Right cardiac atrium (tissue), 5 donors: ENCODE measurements around the gene HSCB. TPM values are rescaled to one million over a fixed set of nuclear protein-coding genes. Genes with fewer than 3 reads are reported as not detected.

Source experiments
- ATAC-seq, 2 donors: fragments of 200-7000 bp; cut with Tn5 transposase; one replicate each; pipeline versions ENCODE4 v1.8.0 to v1.9.1; 2020; ENCODE audit warnings: moderate library complexity in 2 of 2, mild to moderate bottlenecking in 1 of 2
- DNase-seq, 3 donors: peaks; one replicate each; pipeline ENCODE4 v3.0.0-alpha.2; 2020
- H3K27ac ChIP-seq: one replicate; pipeline ENCODE4 v1.5.1; 2013; ENCODE audit warnings: mild to moderate bottlenecking, low read length, control low read depth, moderate library complexity
- H3K27me3 ChIP-seq: one replicate; pipeline ENCODE4 v1.6.1; 2013; ENCODE audit not compliant: control insufficient read depth, insufficient read depth
- H3K4me1 ChIP-seq: one replicate; pipeline ENCODE4 v1.6.1; 2013; ENCODE audit warnings: low read length; ENCODE audit not compliant: control insufficient read depth, insufficient read depth
- H3K4me3 ChIP-seq: one replicate; pipeline ENCODE4 v1.5.1; 2013; ENCODE audit warnings: low read length, control low read depth
- H3K9me3 ChIP-seq: one replicate; pipeline ENCODE4 v1.6.1; 2013; ENCODE audit warnings: low read length; ENCODE audit not compliant: control insufficient read depth
- WGBS: extraction: QIAGEN DNeasy Blood & Tissue Kit; methylation state at CpG from one replicate; pipeline ENCODE4 v1.1.7; 2013; 5-methylcytosine and 5-hydroxymethylcytosine counted together
- intact Hi-C, 4 donors: fragments of 100-400 bp; cut with DNase I; formaldehyde crosslinking; loops; one replicate each; pipeline versions ENCODE4 v1.11.0 to v1.14.0; 2022 to 2023
- polyA plus RNA-seq: library from polyadenylated mRNA; stranded (reverse); fragments of 200-250 nt; gene quantifications from one replicate; pipeline ENCODE4 v1.2.3, GENCODE V29; 2013
- total RNA-seq, 4 donors: library from RNA; stranded (reverse); fragmentation: NEBNext Ultra II Directional; extraction: Animal tissue kit (Norgen Biotek cat#: 25700); gene quantifications; one replicate each; pipeline ENCODE4 v1.2.1, GENCODE V29; 2021
- donor health status: healthy with polysubstance abuse.
- donor health status: DM: no; HTN: yes; CAD: no.
- donor health status: DM: no; HTN: no; CAD: no.
- donor health status: DM: no; HTN: yes; CAD: no; lungs with severe emphysema.
- donor health status: DM: yes; HTN: yes; CAD: no.

The HSCB gene
- total and polyA plus RNA-seq, 5 donors, result 7.5 to 16.3 (median 9.8) TPM

- Histone ChIP-seq H3K27me3 (no peaks in the 10 kb centered on the region), H3K9me3 (no peaks in the 10 kb centered on the region), H3K27ac (no peak overlapping the region), H3K4me1 (no peaks in the 10 kb centered on the region), H3K4me3 (no peak overlapping the region)
- 73% methylated on average over 5 of the region's 5 CpGs for WGBS
- no peak for ATAC-seq
- intact Hi-C loops, result no loop called here
- DNase-seq, result no peak
Measured at GRCh38 chr22:28771195-28771791, 29.5 kb downstream of the HSCB start.

- Histone ChIP-seq H3K27me3 (no peaks in the 10 kb centered on the region), H3K9me3 (no peaks in the 10 kb centered on the region), H3K4me3 (peak within 1 kb of the TSS; percentile 88), H3K4me1 (peaks cover 2% of the 10 kb centered on the region), H3K27ac (peak within 1 kb of the TSS; percentile 97)
- WGBS, result under 1% methylated on average over 92 of the region's 92 CpGs
- intact Hi-C loops, result no loop called here
- peak; percentile 97 to 98 for ATAC-seq
- peak; percentile 97 to 98 (median 98) for DNase-seq
Measured at GRCh38 chr22:28772633-28773460, 31.0 kb downstream of the HSCB start, which contains the start of gene CCDC117. Gene CCDC117, plus strand, starts transcription at chr22:28772695. Its CDS starts 155 bp downstream, at chr22:28772850.

GRCh38 chr22:28773461-28773867 is 31.6 kb downstream of the HSCB start:
- H3K4me1 ChIP-seq, result peaks cover 2% of the 10 kb centered on the region
- H3K27ac ChIP-seq, result peak overlapping the region; percentile 43
- peak overlapping the region; percentile 88 for H3K4me3 ChIP-seq
- WGBS, result 3% methylated on average over 10 of the region's 10 CpGs
- no peaks in the 10 kb centered on the region for H3K9me3 ChIP-seq
- intact Hi-C loops, result no loop called here
- DNase-seq, result no peak
- ATAC-seq, result no peak
- H3K27me3 ChIP-seq, result no peaks in the 10 kb centered on the region

- DNase-seq (no peak), ATAC-seq (no peak)
- intact Hi-C loops, result no loop called here
- peaks cover 4% of the 10 kb centered on the region for H3K4me1 ChIP-seq
- 82% methylated on average over 1 of the region's 1 CpG for WGBS
- H3K4me3 ChIP-seq, result no peak overlapping the region
- H3K27me3 ChIP-seq, result no peaks in the 10 kb centered on the region
- no peak overlapping the region for H3K27ac ChIP-seq
- no peaks in the 10 kb centered on the region for H3K9me3 ChIP-seq
Measured at GRCh38 chr22:28774378-28774777, 32.5 kb downstream of the HSCB start.

GRCh38 chr22:28779833-28780232 is 38.0 kb downstream of the HSCB start:
- H3K4me1 ChIP-seq, result peaks cover 4% of the 10 kb centered on the region
- no peak for DNase-seq
- no peaks in the 10 kb centered on the region for H3K9me3 ChIP-seq
- H3K27me3 ChIP-seq, result no peaks in the 10 kb centered on the region
- H3K4me3 ChIP-seq, result no peak overlapping the region
- intact Hi-C loops, result no loop called here
- no peak for ATAC-seq
- no peak overlapping the region for H3K27ac ChIP-seq
- WGBS, result 73% methylated on average over 5 of the region's 5 CpGs

GRCh38 chr22:28780296-28780695 is 38.5 kb downstream of the HSCB start:
- 94% methylated on average over 1 of the region's 1 CpG for WGBS
- no peak overlapping the region for H3K27ac ChIP-seq
- intact Hi-C loops, result no loop called here
- H3K4me1 ChIP-seq, result peaks cover 4% of the 10 kb centered on the region
- H3K4me3 ChIP-seq, result no peak overlapping the region
- no peaks in the 10 kb centered on the region for H3K27me3 ChIP-seq
- no peaks in the 10 kb centered on the region for H3K9me3 ChIP-seq
- DNase-seq (no peak), ATAC-seq (no peak)

GRCh38 chr22:28783786-28784671 is 42.2 kb downstream of the HSCB start:
- 88% methylated on average over 4 of the region's 4 CpGs for WGBS
- Histone ChIP-seq H3K4me1 (no peaks in the 10 kb centered on the region), H3K9me3 (no peaks in the 10 kb centered on the region), H3K4me3 (no peak overlapping the region), H3K27ac (no peak overlapping the region), H3K27me3 (no peaks in the 10 kb centered on the region)
- ATAC-seq (no peak), DNase-seq (no peak)
- intact Hi-C loops, result no loop called here

GRCh38 chr22:28788601-28789000 is 46.8 kb downstream of the HSCB start:
- WGBS, result 63% methylated on average over 3 of the region's 3 CpGs
- no peak for DNase-seq
- intact Hi-C loops, result no loop called here
- Histone ChIP-seq H3K27ac (no peak overlapping the region), H3K4me1 (peaks cover 2% of the 10 kb centered on the region), H3K27me3 (no peaks in the 10 kb centered on the region), H3K4me3 (no peak overlapping the region), H3K9me3 (no peaks in the 10 kb centered on the region)
- ATAC-seq, result no peak

- Histone ChIP-seq H3K27ac (no peak overlapping the region), H3K4me1 (peaks cover 2% of the 10 kb centered on the region), H3K4me3 (no peak overlapping the region), H3K27me3 (no peaks in the 10 kb centered on the region), H3K9me3 (no peaks in the 10 kb centered on the region)
- ATAC-seq (no peak), DNase-seq (no peak)
- intact Hi-C loops, result no loop called here
- WGBS, result 96% methylated on average over 5 of the region's 5 CpGs
Measured at GRCh38 chr22:28791124-28791523, 49.3 kb downstream of the HSCB start.

GRCh38 chr22:28791841-28792490 is 50.1 kb downstream of the HSCB start:
- H3K4me1 ChIP-seq, result peaks cover 2% of the 10 kb centered on the region
- H3K27me3 ChIP-seq, result no peaks in the 10 kb centered on the region
- WGBS, result 64% methylated on average over 3 of the region's 3 CpGs
- intact Hi-C loops, result no loop called here
- no peak overlapping the region for H3K27ac ChIP-seq
- H3K9me3 ChIP-seq, result no peaks in the 10 kb centered on the region
- no peak overlapping the region for H3K4me3 ChIP-seq
- no peak for ATAC-seq
- DNase-seq, result no peak
